ENCODE data around the gene LCK.

GRCh38 chr1:32291145-32291707, 40.2 kb downstream of the LCK start:
- TF ChIP-seq ZFP3 (CRISPR knock-in tag; IDR thresholded peaks at IDR 0.05): no peak
- TF ChIP-seq PATZ1 (CRISPR knock-in tag; IDR thresholded peaks at IDR 0.05; ENCODE audit: borderline replicate concordance): no peak
- no peak for TF ChIP-seq ZNF70 (CRISPR knock-in tag; IDR thresholded peaks at IDR 0.05)
- TF ChIP-seq RARB (CRISPR knock-in tag; IDR thresholded peaks at IDR 0.05): no peak
- no peak for TF ChIP-seq POU6F1 (CRISPR knock-in tag; IDR thresholded peaks at IDR 0.05; ENCODE audit: borderline replicate concordance, low read depth)
- no peak for TF ChIP-seq ZFP30 (CRISPR knock-in tag; IDR thresholded peaks at IDR 0.05)
- no peak for TF ChIP-seq OSR1 (CRISPR knock-in tag; IDR thresholded peaks at IDR 0.05)
- no peak for TF ChIP-seq BACH2 (CRISPR knock-in tag; IDR thresholded peaks at IDR 0.05; ENCODE audit: borderline replicate concordance)
- TF ChIP-seq ARNTL (CRISPR knock-in tag; IDR thresholded peaks at IDR 0.05; ENCODE audit: borderline replicate concordance, low read depth): no peak
- TF ChIP-seq ZNF565 (CRISPR knock-in tag; conservative IDR thresholded peaks at IDR 0.05; ENCODE audit: low read depth): no peak
- TF ChIP-seq PPARA (CRISPR knock-in tag; IDR thresholded peaks at IDR 0.05; ENCODE audit: borderline replicate concordance): no peak

Data from SK-N-SH treated with all-trans-retinoic acid at 6 μM for 48 hours (cell line).